ENCODE data around the gene ELAVL2. TPM values are rescaled to one million over a fixed set of nuclear protein-coding genes. Genes with fewer than 3 reads are reported as not detected.

The ELAVL2 gene
- total and polyA plus RNA-seq, 9 of the 15 experiments (the other 6 are each of a cell fraction or from before 2014, with no cell fraction given) = not detected

DNA sequence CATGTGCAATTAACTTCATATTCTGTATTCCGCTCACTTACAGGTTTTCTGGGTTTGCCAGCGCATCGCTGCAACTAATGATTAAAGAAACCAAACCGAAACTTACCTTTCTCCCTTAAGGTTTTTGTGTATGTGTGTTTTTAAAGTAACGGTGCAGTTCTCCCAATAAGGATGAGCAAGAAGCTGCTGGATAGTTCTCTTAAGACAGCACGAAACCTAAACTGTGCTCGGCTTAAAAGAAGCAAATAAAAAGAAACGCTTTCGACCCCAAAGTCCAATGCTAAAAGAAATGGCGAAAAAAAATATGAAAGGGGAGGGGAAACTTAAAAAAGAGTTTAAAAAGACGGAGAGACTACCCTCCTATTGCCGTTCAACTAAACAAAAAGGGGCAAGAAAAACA, 340 bp downstream of the ELAVL2 start (continued):
- TF ChIP-seq, protein P1, sequence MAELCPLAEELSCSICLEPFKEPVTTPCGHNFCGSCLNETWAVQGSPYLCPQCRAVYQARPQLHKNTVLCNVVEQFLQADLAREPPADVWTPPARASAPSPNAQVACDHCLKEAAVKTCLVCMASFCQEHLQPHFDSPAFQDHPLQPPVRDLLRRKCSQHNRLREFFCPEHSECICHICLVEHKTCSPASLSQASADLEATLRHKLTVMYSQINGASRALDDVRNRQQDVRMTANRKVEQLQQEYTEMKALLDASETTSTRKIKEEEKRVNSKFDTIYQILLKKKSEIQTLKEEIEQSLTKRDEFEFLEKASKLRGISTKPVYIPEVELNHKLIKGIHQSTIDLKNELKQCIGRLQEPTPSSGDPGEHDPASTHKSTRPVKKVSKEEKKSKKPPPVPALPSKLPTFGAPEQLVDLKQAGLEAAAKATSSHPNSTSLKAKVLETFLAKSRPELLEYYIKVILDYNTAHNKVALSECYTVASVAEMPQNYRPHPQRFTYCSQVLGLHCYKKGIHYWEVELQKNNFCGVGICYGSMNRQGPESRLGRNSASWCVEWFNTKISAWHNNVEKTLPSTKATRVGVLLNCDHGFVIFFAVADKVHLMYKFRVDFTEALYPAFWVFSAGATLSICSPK (IDR thresholded peaks at IDR 0.05; ENCODE audit: borderline replicate concordance) = no peak
- no peak for TF ChIP-seq NRF1 (conservative IDR thresholded peaks at IDR 0.05 in 1 of 2, IDR thresholded peaks at IDR 0.05 in 1 of 2)
- TF ChIP-seq ZNF224 (CRISPR knock-in tag; IDR thresholded peaks at IDR 0.05) = no peak
- TF ChIP-seq, protein P2, sequence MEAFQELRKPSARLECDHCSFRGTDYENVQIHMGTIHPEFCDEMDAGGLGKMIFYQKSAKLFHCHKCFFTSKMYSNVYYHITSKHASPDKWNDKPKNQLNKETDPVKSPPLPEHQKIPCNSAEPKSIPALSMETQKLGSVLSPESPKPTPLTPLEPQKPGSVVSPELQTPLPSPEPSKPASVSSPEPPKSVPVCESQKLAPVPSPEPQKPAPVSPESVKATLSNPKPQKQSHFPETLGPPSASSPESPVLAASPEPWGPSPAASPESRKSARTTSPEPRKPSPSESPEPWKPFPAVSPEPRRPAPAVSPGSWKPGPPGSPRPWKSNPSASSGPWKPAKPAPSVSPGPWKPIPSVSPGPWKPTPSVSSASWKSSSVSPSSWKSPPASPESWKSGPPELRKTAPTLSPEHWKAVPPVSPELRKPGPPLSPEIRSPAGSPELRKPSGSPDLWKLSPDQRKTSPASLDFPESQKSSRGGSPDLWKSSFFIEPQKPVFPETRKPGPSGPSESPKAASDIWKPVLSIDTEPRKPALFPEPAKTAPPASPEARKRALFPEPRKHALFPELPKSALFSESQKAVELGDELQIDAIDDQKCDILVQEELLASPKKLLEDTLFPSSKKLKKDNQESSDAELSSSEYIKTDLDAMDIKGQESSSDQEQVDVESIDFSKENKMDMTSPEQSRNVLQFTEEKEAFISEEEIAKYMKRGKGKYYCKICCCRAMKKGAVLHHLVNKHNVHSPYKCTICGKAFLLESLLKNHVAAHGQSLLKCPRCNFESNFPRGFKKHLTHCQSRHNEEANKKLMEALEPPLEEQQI (IDR thresholded peaks at IDR 0.05) = no peak
- no peak for TF ChIP-seq CBFA2T2 (conservative IDR thresholded peaks at IDR 0.05)
- no peak for TF ChIP-seq ZNF695 (CRISPR knock-in tag; IDR thresholded peaks at IDR 0.05)
- TF ChIP-seq ZNF696 (CRISPR knock-in tag; conservative IDR thresholded peaks at IDR 0.05) = no peak
- TF ChIP-seq TAF7 (tag; IDR thresholded peaks at IDR 0.05) = no peak
- no peak for TF ChIP-seq MECOM (CRISPR knock-in tag; IDR thresholded peaks at IDR 0.05)
